Measurements from ENCODE around the gene ASTL.

GRCh38 chr2:96135171-96135570 lies 3.1 kb downstream of the ASTL start:
- TF ChIP-seq CTCF (IDR thresholded peaks at IDR 0.05; ENCODE audit: insufficient read depth, low read depth, low read length) (no peak), EZH2 (IDR thresholded peaks at IDR 0.05; ENCODE audit: insufficient read depth, low read length) (no peak)

Measured in astrocyte (in vitro differentiated cells and primary cell).